UCSD-AML1 (cell line): ENCODE data around the gene WDR55.
"Not testable (repeated sequence)": the region's sequence is repeated elsewhere in the genome, so short reads cannot be mapped to it uniquely, and the experiment has no call there.

Experiments used
- DNase-seq: peaks from one replicate; lab custom pipeline; 2025; ENCODE audit not compliant: unreplicated experiment; lab: John Stamatoyannopoulos, UW

The WDR55 gene

GRCh38 chr5:140710899-140711552 is 46.3 kb downstream of the WDR55 start:
- peak; percentile 91 for DNase-seq

GRCh38 chr5:140711794-140712193 is 47.1 kb downstream of the WDR55 start:
- DNase-seq, result no peak

- DNase-seq, result no peak
These were observed 48.9 kb downstream of the WDR55 start for GRCh38 chr5:140713562-140714094.

- not testable (repeated sequence) for DNase-seq
These were observed 51.5 kb downstream of the WDR55 start for GRCh38 chr5:140716238-140716637.

GRCh38 chr5:140718266-140718592 is 53.5 kb downstream of the WDR55 start:
- DNase-seq, result no peak

- not testable (repeated sequence) for DNase-seq
These were observed 56.0 kb downstream of the WDR55 start for GRCh38 chr5:140720738-140721137.

- DNase-seq, result not testable (repeated sequence)
These were observed 56.7 kb downstream of the WDR55 start for GRCh38 chr5:140721395-140721794.
